HG03342 (cell line): ENCODE measurements around the gene SEMA4G.

Experiments used
- ATAC-seq: cut with Tn5 transposase; IDR thresholded peaks from one replicate; pipeline ENCODE4 v1.9.1; 2021; ENCODE audit warnings: mild to moderate bottlenecking, moderate library complexity; ENCODE audit not compliant: unreplicated experiment

The SEMA4G gene

GRCh38 chr10:100969187-100970075 lies at the start of gene SEMA4G:
Gene SEMA4G, plus strand, starts transcription at chr10:100969504. Its CDS starts 3,409 bp downstream, at chr10:100972913.
- ATAC-seq, result no peak

- no peak for ATAC-seq
Observed at GRCh38 chr10:100923580-100923979, 45.7 kb upstream of the SEMA4G start.

- no peak for ATAC-seq
Observed at GRCh38 chr10:100927266-100927665, 42.0 kb upstream of the SEMA4G start.

- ATAC-seq, result no peak
Observed at GRCh38 chr10:100928039-100928438, 41.3 kb upstream of the SEMA4G start.

- no peak for ATAC-seq
Observed at GRCh38 chr10:100930368-100930767, 38.9 kb upstream of the SEMA4G start.

- no peak for ATAC-seq
Observed at GRCh38 chr10:100934084-100934659, 35.1 kb upstream of the SEMA4G start.

GRCh38 chr10:100939763-100940344 lies 29.4 kb upstream of the SEMA4G start:
- no peak for ATAC-seq

- no peak for ATAC-seq
Observed at GRCh38 chr10:100942229-100942628, 27.1 kb upstream of the SEMA4G start.

GRCh38 chr10:100943508-100943907 lies 25.8 kb upstream of the SEMA4G start:
- ATAC-seq, result no peak

GRCh38 chr10:100945754-100946153 lies 23.6 kb upstream of the SEMA4G start:
- ATAC-seq, result no peak

- ATAC-seq, result no peak
Observed at GRCh38 chr10:100948916-100949315, 20.4 kb upstream of the SEMA4G start.

GRCh38 chr10:100960251-100960650 lies 9.1 kb upstream of the SEMA4G start:
- no peak for ATAC-seq

- ATAC-seq, result no peak
Observed at GRCh38 chr10:100962351-100963080, 6.8 kb upstream of the SEMA4G start.

- ATAC-seq, result no peak
Observed at GRCh38 chr10:100963826-100964225, 5.5 kb upstream of the SEMA4G start.

GRCh38 chr10:100965820-100966219 lies 3.5 kb upstream of the SEMA4G start:
- ATAC-seq, result no peak

- no peak for ATAC-seq
Observed at GRCh38 chr10:100966887-100967286, 2.4 kb upstream of the SEMA4G start.

GRCh38 chr10:100967332-100967731 lies 2.0 kb upstream of the SEMA4G start:
- no peak for ATAC-seq

GRCh38 chr10:100968062-100968736 lies 1.1 kb upstream of the SEMA4G start:
- no peak for ATAC-seq

- ATAC-seq, result no peak
Observed at GRCh38 chr10:100968863-100969186, 479 bp upstream of the SEMA4G start.

GRCh38 chr10:100970076-100970913 lies 991 bp downstream of the SEMA4G start:
- no peak for ATAC-seq
